SIG-M5 (cell line): Measurements from ENCODE around the gene SMG7.
"Not testable (repeated sequence)": the region's sequence is repeated elsewhere in the genome, so short reads cannot be mapped to it uniquely, and the experiment has no call there.

Source experiments
- DNase-seq: peaks from one replicate; lab custom pipeline; 2025; lab: John Stamatoyannopoulos, UW

Gene SMG7

GRCh38 chr1:183472488-183473216 lies at the start of gene SMG7:
SMG7 (plus strand) TSS chr1:183472499; CDS start chr1:183472621, 122 bp downstream.
- DNase-seq = no peak

GRCh38 chr1:183423541-183423940 lies 48.8 kb upstream of the SMG7 start:
- no peak for DNase-seq

- DNase-seq = no peak
Measured at GRCh38 chr1:183424691-183425090, 47.6 kb upstream of the SMG7 start.

- not testable (repeated sequence) for DNase-seq
Measured at GRCh38 chr1:183427591-183427990, 44.7 kb upstream of the SMG7 start.

- DNase-seq = no peak
Measured at GRCh38 chr1:183431840-183432547, 40.3 kb upstream of the SMG7 start.

GRCh38 chr1:183432548-183432875 lies 39.8 kb upstream of the SMG7 start:
- DNase-seq = no peak

GRCh38 chr1:183433703-183434102 lies 38.6 kb upstream of the SMG7 start:
- no peak for DNase-seq

- DNase-seq = no peak
Measured at GRCh38 chr1:183435497-183435896, 36.8 kb upstream of the SMG7 start.

GRCh38 chr1:183438060-183438459 lies 34.2 kb upstream of the SMG7 start:
- no peak for DNase-seq

- no peak for DNase-seq
Measured at GRCh38 chr1:183443011-183443410, 29.3 kb upstream of the SMG7 start.

GRCh38 chr1:183443466-183443865 lies 28.8 kb upstream of the SMG7 start:
- no peak for DNase-seq

- no peak for DNase-seq
Measured at GRCh38 chr1:183444243-183444642, 28.1 kb upstream of the SMG7 start.

GRCh38 chr1:183449223-183449770 lies 23.0 kb upstream of the SMG7 start:
- DNase-seq = no peak

- no peak for DNase-seq
Measured at GRCh38 chr1:183450093-183450492, 22.2 kb upstream of the SMG7 start.

GRCh38 chr1:183454377-183454776 lies 17.9 kb upstream of the SMG7 start:
- no peak for DNase-seq

GRCh38 chr1:183456826-183457225 lies 15.5 kb upstream of the SMG7 start:
- DNase-seq = no peak

- DNase-seq = no peak
Measured at GRCh38 chr1:183457449-183457848, 14.8 kb upstream of the SMG7 start.

GRCh38 chr1:183460596-183460995 lies 11.7 kb upstream of the SMG7 start:
- no peak for DNase-seq

- peak; percentile 33 for DNase-seq
Measured at GRCh38 chr1:183461350-183461749, 10.9 kb upstream of the SMG7 start.

GRCh38 chr1:183463566-183463965 lies 8.7 kb upstream of the SMG7 start:
- DNase-seq = no peak

GRCh38 chr1:183466781-183467180 lies 5.5 kb upstream of the SMG7 start:
- DNase-seq = no peak

GRCh38 chr1:183467687-183468086 lies 4.6 kb upstream of the SMG7 start:
- DNase-seq = no peak

GRCh38 chr1:183470147-183470960 lies 1.9 kb upstream of the SMG7 start:
- DNase-seq = peak; percentile 60
